CD1c-positive myeloid dendritic cell (primary cell): ENCODE data around the gene IMPDH2.
"Not testable (repeated sequence)": the region's sequence is repeated elsewhere in the genome, so short reads cannot be mapped to it uniquely, and the experiment has no call there.

Source experiments
- DNase-seq: peaks from one replicate; pipeline ENCODE4 v3.0.0-alpha.2; 2016; ENCODE audit errors: extremely low spot score

IMPDH2 gene

GRCh38 chr3:49021213-49021812, 7.9 kb downstream of the IMPDH2 start:
- peak; percentile 100 for DNase-seq

- DNase-seq, result peak; percentile 89
Observed at GRCh38 chr3:49020330-49021212, 8.6 kb downstream of the IMPDH2 start.

GRCh38 chr3:49019941-49020329, 9.3 kb downstream of the IMPDH2 start:
- DNase-seq, result peak; percentile 49

- no peak for DNase-seq
Observed at GRCh38 chr3:49018707-49019006, 10.5 kb downstream of the IMPDH2 start.

GRCh38 chr3:49017971-49018706, 11.1 kb downstream of the IMPDH2 start, which contains the start of gene DALRD3:
Gene DALRD3 (minus strand): TSS chr3:49018580. CDS start chr3:49018564, 16 bp downstream.
- DNase-seq, result peak; percentile 72

GRCh38 chr3:49017229-49017970, 11.8 kb downstream of the IMPDH2 start:
- peak; percentile 31 for DNase-seq

- no peak for DNase-seq
Observed at GRCh38 chr3:49016414-49017228, 12.6 kb downstream of the IMPDH2 start.

- DNase-seq, result no peak
Observed at GRCh38 chr3:49015765-49016164, 13.4 kb downstream of the IMPDH2 start.

GRCh38 chr3:49015072-49015471, 14.1 kb downstream of the IMPDH2 start:
- DNase-seq, result no peak

- DNase-seq, result peak; percentile 50
Observed at GRCh38 chr3:49013738-49014660, 15.2 kb downstream of the IMPDH2 start.

GRCh38 chr3:49013113-49013737, 16.0 kb downstream of the IMPDH2 start:
- no peak for DNase-seq

GRCh38 chr3:49012441-49013017, 16.7 kb downstream of the IMPDH2 start:
- DNase-seq, result no peak

- no peak for DNase-seq
Observed at GRCh38 chr3:49009396-49009795, 19.8 kb downstream of the IMPDH2 start.

- DNase-seq, result not testable (repeated sequence)
Observed at GRCh38 chr3:49008627-49009026, 20.6 kb downstream of the IMPDH2 start.

GRCh38 chr3:49007771-49008528, 21.2 kb downstream of the IMPDH2 start:
- DNase-seq, result peak; percentile 76

- peak; percentile 96 for DNase-seq
Observed at GRCh38 chr3:49007068-49007770, 22.0 kb downstream of the IMPDH2 start, which contains the start of gene WDR6. Gene WDR6 (plus strand): TSS chr3:49007391. CDS start chr3:49007432, 41 bp downstream.

GRCh38 chr3:49006408-49007067, 22.7 kb downstream of the IMPDH2 start:
- DNase-seq, result no peak
